ENCODE results near the gene HSPA12B. TPM values are rescaled to one million over a fixed set of nuclear protein-coding genes. Genes with fewer than 3 reads are reported as not detected.

HSPA12B gene
- total RNA-seq, 1 experiment from 2014 or later, result 6.3 TPM

- TF ChIP-seq PRRX2 (CRISPR knock-in tag; IDR thresholded peaks at IDR 0.05) (no peak), FOXP1 (CRISPR knock-in tag; IDR thresholded peaks at IDR 0.05; ENCODE audit: borderline replicate concordance) (no peak; the same call in 1 of the 2 replicates), PRDM15 (CRISPR knock-in tag; IDR thresholded peaks at IDR 0.05) (no peak), SP1 (CRISPR knock-in tag; conservative IDR thresholded peaks at IDR 0.05) (peak; percentile 87), STAT6 (CRISPR knock-in tag; conservative IDR thresholded peaks at IDR 0.05; ENCODE audit: low read depth) (peak; percentile 30; the same call in 1 of the 2 replicates), USF1 (CRISPR knock-in tag; IDR thresholded peaks at IDR 0.05) (peak; percentile 98), RELA (CRISPR knock-in tag; IDR thresholded peaks at IDR 0.05; ENCODE audit: borderline replicate concordance) (no peak; the same call in 1 of the 2 replicates), ZNF263 (CRISPR knock-in tag; IDR thresholded peaks at IDR 0.05; ENCODE audit: low read depth) (no peak), RORB (CRISPR knock-in tag; IDR thresholded peaks at IDR 0.05) (no peak), GTF2I (CRISPR knock-in tag; conservative IDR thresholded peaks at IDR 0.05) (no peak), ZBTB43 (CRISPR knock-in tag; IDR thresholded peaks at IDR 0.05) (peak; percentile 33; the same call in 1 of the 2 replicates), KAT7 (CRISPR knock-in tag; IDR thresholded peaks at IDR 0.05; ENCODE audit: borderline replicate concordance) (no peak), ESRRA (CRISPR knock-in tag; IDR thresholded peaks at IDR 0.05; ENCODE audit: borderline replicate concordance) (no peak), FOXJ3 (CRISPR knock-in tag; IDR thresholded peaks at IDR 0.05; ENCODE audit: borderline replicate concordance) (no peak), ZNF232 (CRISPR knock-in tag; IDR thresholded peaks at IDR 0.05) (peak; percentile 71), NFYB (CRISPR knock-in tag; conservative IDR thresholded peaks at IDR 0.05; ENCODE audit: low read depth) (peak; percentile 73), ELF4 (CRISPR knock-in tag; IDR thresholded peaks at IDR 0.05; ENCODE audit: low read depth) (peak; percentile 58; the same call in 1 of the 2 replicates), GABPB1 (CRISPR knock-in tag; IDR thresholded peaks at IDR 0.05) (peak; percentile 61), ZNF219 (CRISPR knock-in tag; IDR thresholded peaks at IDR 0.05; ENCODE audit: borderline replicate concordance) (no peak), JUN (CRISPR knock-in tag; IDR thresholded peaks at IDR 0.05) (no peak), TEAD1 (CRISPR knock-in tag; IDR thresholded peaks at IDR 0.05) (peak; percentile 71; the same call in 1 of the 2 replicates), ZNF512 (CRISPR knock-in tag; IDR thresholded peaks at IDR 0.05; ENCODE audit: borderline replicate concordance) (no peak), NFE2L1 (CRISPR knock-in tag; IDR thresholded peaks at IDR 0.05) (no peak), OVOL2 (CRISPR knock-in tag; IDR thresholded peaks at IDR 0.05; ENCODE audit: borderline replicate concordance) (no peak), ZNF416 (CRISPR knock-in tag; IDR thresholded peaks at IDR 0.05) (no peak), ETV6 (CRISPR knock-in tag; IDR thresholded peaks at IDR 0.05) (peak; percentile 67), TEAD4 (CRISPR knock-in tag; IDR thresholded peaks at IDR 0.05) (no peak), USF2 (CRISPR knock-in tag; IDR thresholded peaks at IDR 0.05) (peak; percentile 98), SOX15 (CRISPR knock-in tag; IDR thresholded peaks at IDR 0.05) (no peak), NR1H2 (CRISPR knock-in tag; IDR thresholded peaks at IDR 0.05) (no peak)
Measured at GRCh38 chr20:3767427-3768341, 35.2 kb downstream of the HSPA12B start, which contains the start of gene ADISSP (continued).
